B cell (primary cell): ENCODE results near the gene BRAF. TPM values are rescaled to one million over a fixed set of nuclear protein-coding genes. Genes with fewer than 3 reads are reported as not detected.

ENCODE experiments used
- ATAC-seq: fragments of 200-7000 bp; cut with Tn5 transposase; one replicate; pipeline ENCODE4 v1.10.0; 2021; ENCODE audit warnings: low read depth, mild to moderate bottlenecking, moderate number of reproducible peaks, moderate library complexity
- CTCF ChIA-PET: fragments of 350-600 bp; sonication (Branson Sonifier 250); formaldehyde crosslinking; loops from one replicate; lab custom pipeline; 2021; ENCODE audit warnings: antibody characterized with exemption, inconsistent platforms; lab: Charles Lee
- POLR2A ChIA-PET: fragments of 350-600 bp; sonication (Branson Sonifier 250); formaldehyde crosslinking; loops from one replicate; lab custom pipeline; 2021; ENCODE audit warnings: antibody characterized with exemption; lab: Charles Lee
- DNase-seq: peaks from one replicate; pipeline ENCODE4 v3.0.0; 2013
- H2AFZ ChIP-seq: 2 replicates; pipeline ENCODE4 v1.6.1; 2012; ENCODE audit warnings: mild to moderate bottlenecking, low read depth, low read length; ENCODE audit not compliant: insufficient read depth, poor library complexity, severe bottlenecking
- H3K27ac ChIP-seq, 2 donors: 1 replicate in 1 of 2; 2 replicates in 1 of 2; pipeline ENCODE4 v1.5.1; 2012 to 2013; ENCODE audit warnings: low read length in 2 of 2, mild to moderate bottlenecking in 2 of 2, moderate library complexity in 1 of 2
- H3K27me3 ChIP-seq, 4 experiments: fragments of 200-600 bp in 1 of 4; sonication (generic) in 1 of 4; replicated peaks in 1 of 4; 1 replicate in 2 of 4; 2 replicates in 2 of 4; pipeline versions ENCODE4 v1.6.1 to v1.7.0; 2013 to 2016; ENCODE audit warnings: low read length in 3 of 4, mild to moderate bottlenecking in 2 of 4, mixed read lengths in 1 of 4, moderate library complexity in 1 of 4; ENCODE audit not compliant: insufficient read depth in 4 of 4, control insufficient read depth in 3 of 4; ENCODE audit errors: control extremely low read depth in 1 of 4
- H3K36me3 ChIP-seq, 2 experiments: replicated peaks in 1 of 2; 1 replicate in 1 of 2; 2 replicates in 1 of 2; pipeline versions ENCODE4 v1.6.1 to v1.7.1; 2013; ENCODE audit warnings: low read length in 1 of 2; ENCODE audit not compliant: insufficient read depth in 2 of 2, control insufficient read depth in 1 of 2; ENCODE audit errors: control extremely low read depth in 1 of 2, extremely low read depth in 1 of 2
- H3K4me1 ChIP-seq, 2 donors: fragments of 200-600 bp in 1 of 2; sonication (generic) in 1 of 2; 1 replicate in 1 of 2; 2 replicates in 1 of 2; pipeline versions ENCODE4 v1.5.1 to v1.6.1; 2013 to 2017; ENCODE audit warnings: low read length in 2 of 2; ENCODE audit not compliant: control insufficient read depth in 2 of 2, insufficient read depth in 2 of 2
- H3K4me2 ChIP-seq: replicated peaks from 2 replicates; pipeline ENCODE3; 2012; ENCODE audit warnings: mild to moderate bottlenecking, low read depth, low read length; ENCODE audit not compliant: poor library complexity, severe bottlenecking
- H3K4me3 ChIP-seq, 5 experiments: fragments of 200-600 bp in 1 of 5; sonication (generic) in 1 of 5; 1 replicate in 3 of 5; 2 replicates in 2 of 5; pipeline versions ENCODE4 v1.5.1 to v1.7.0; 2011 to 2016; ENCODE audit warnings: low read length in 4 of 5, mild to moderate bottlenecking in 4 of 5, low read depth in 2 of 5, control low read depth in 1 of 5, moderate library complexity in 1 of 5; ENCODE audit not compliant: insufficient read depth in 1 of 5; ENCODE audit errors: control extremely low read depth in 1 of 5, extremely low read depth in 1 of 5
- H3K79me2 ChIP-seq: fragments of 200-600 bp; sonication (generic); one replicate; pipeline ENCODE4 v1.6.0; 2016; ENCODE audit warnings: low read length; ENCODE audit not compliant: control insufficient read depth, insufficient read depth
- H3K9ac ChIP-seq: fragments of 200-600 bp; sonication (generic); 2 replicates; pipeline ENCODE4 v1.6.1; 2017; ENCODE audit warnings: mild to moderate bottlenecking, low read length, moderate library complexity
- H3K9me3 ChIP-seq, 3 donors: one replicate each; pipeline versions ENCODE4 v1.6.1 to v1.7.1; 2013; ENCODE audit warnings: low read length in 2 of 3; ENCODE audit not compliant: control insufficient read depth in 2 of 3, insufficient read depth in 1 of 3; ENCODE audit errors: control extremely low read depth in 1 of 3
- H4K20me1 ChIP-seq: 2 replicates; pipeline ENCODE4 v1.6.0; 2012; ENCODE audit warnings: mild to moderate bottlenecking, low read length; ENCODE audit not compliant: insufficient read depth, control insufficient read depth, poor library complexity, severe bottlenecking
- H3K27ac Mint-ChIP-seq: one replicate; pipeline ENCODE4 v1.8.0; 2021; ENCODE audit warnings: mixed read lengths
- H3K27me3 Mint-ChIP-seq: one replicate; pipeline ENCODE4 v1.8.0; 2021; ENCODE audit warnings: mixed read lengths
- H3K4me1 Mint-ChIP-seq: one replicate; pipeline ENCODE4 v1.8.0; 2021; ENCODE audit warnings: mixed read lengths
- H3K4me3 Mint-ChIP-seq: one replicate; pipeline ENCODE4 v1.8.0; 2021; ENCODE audit warnings: mixed read lengths
- H3K9me3 Mint-ChIP-seq: one replicate; pipeline ENCODE4 v1.8.0; 2022; ENCODE audit warnings: mixed read lengths; ENCODE audit not compliant: insufficient read depth
- CTCF ChIP-seq: fragments of 200-600 bp; IDR thresholded peaks from one replicate; pipeline ENCODE4 v1.8.0; 2022; ENCODE audit warnings: antibody characterized with exemption, mild to moderate bottlenecking
- EZH2 ChIP-seq: IDR thresholded peaks from 2 replicates; pipeline ENCODE4 v1.6.1; 2012; ENCODE audit warnings: borderline replicate concordance, low read depth, mild to moderate bottlenecking, moderate library complexity, low read length; ENCODE audit not compliant: insufficient read depth, poor library complexity, severe bottlenecking
- WGBS: methylation state at CpG from one replicate; pipeline ENCODE4 v1.1.5; 2013; ENCODE audit warnings: missing lambda C conversion rate; ENCODE audit not compliant: insufficient coverage; 5-methylcytosine and 5-hydroxymethylcytosine counted together
- intact Hi-C: fragments of 100-400 bp; cut with micrococcal nuclease; formaldehyde crosslinking; loops from one replicate; pipeline ENCODE4 v1.10.0; 2022
- polyA plus RNA-seq: library from polyadenylated mRNA; depleted of rRNA; stranded (reverse); fragments of >200 nt; gene quantifications from 2 replicates; pipeline ENCODE4 v1.2.3, GENCODE V29; 2012
- total RNA-seq, 2 donors: library from RNA; stranded (reverse); fragments of 120-200 nt in 1 of 2; gene quantifications; 1 replicate in 1 of 2; 2 replicates in 1 of 2; pipeline versions ENCODE4 v1.2.3 to v1.2.4, GENCODE V29; 2013 to 2022

The BRAF gene
- total and polyA plus RNA-seq, 2 donors (not counting 1 experiment from before 2014, with no cell fraction given): 13.5 to 90.9 TPM

- Histone ChIP-seq H3K9ac (no peak overlapping the region), H3K4me1 (peaks cover 0 to 3% of the 10 kb centered on the region in 2 donors), H3K9me3 (no peaks in the 10 kb centered on the region), H2AFZ (no peak overlapping the region), H3K4me2 (no peak overlapping the region), H3K36me3 (peaks cover 0 to 4% of the 10 kb centered on the region in 2 experiments), H3K79me2 (no peaks in the 10 kb centered on the region), H3K27ac (no peak overlapping the region), H3K4me3 (no peak overlapping the region), H4K20me1 (no peaks in the 10 kb centered on the region), H3K27me3 (no peaks in the 10 kb centered on the region)
- TF ChIP-seq CTCF: no peak
- TF ChIP-seq EZH2: no peak
- no peak overlapping the region for H3K4me3 Mint-ChIP-seq
- peaks cover 8% of the 10 kb centered on the region for H3K4me1 Mint-ChIP-seq
- intact Hi-C loops: no loop called here
- WGBS: 100% methylated on average over 1 of the region's 3 CpGs
- ATAC-seq (no peak), DNase-seq (no peak)
- H3K9me3 Mint-ChIP-seq: no peaks in the 10 kb centered on the region
- no peak overlapping the region for H3K27ac Mint-ChIP-seq
- CTCF ChIA-PET: no interaction called here
- H3K27me3 Mint-ChIP-seq: no peaks in the 10 kb centered on the region
- POLR2A ChIA-PET: no interaction called here
Measured at GRCh38 chr7:140723574-140723973, 201.2 kb downstream of the BRAF start.

- no peaks in the 10 kb centered on the region for H3K27me3 Mint-ChIP-seq
- Histone ChIP-seq H3K4me1 (peaks cover 0 to 3% of the 10 kb centered on the region in 2 donors), H3K9ac (no peak overlapping the region), H2AFZ (no peak overlapping the region), H3K36me3 (peaks cover 0 to 4% of the 10 kb centered on the region in 2 experiments), H3K27ac (no peak overlapping the region), H4K20me1 (no peaks in the 10 kb centered on the region), H3K4me3 (no peak overlapping the region), H3K4me2 (no peak overlapping the region), H3K79me2 (no peaks in the 10 kb centered on the region), H3K27me3 (no peaks in the 10 kb centered on the region), H3K9me3 (no peaks in the 10 kb centered on the region)
- no peak overlapping the region for H3K27ac Mint-ChIP-seq
- H3K4me1 Mint-ChIP-seq: peaks cover 8% of the 10 kb centered on the region
- TF ChIP-seq CTCF: no peak
- no peaks in the 10 kb centered on the region for H3K9me3 Mint-ChIP-seq
- ChIA-PET POLR2A (no interaction called here), CTCF (interaction anchor here (1.1 kb wide), 1 partner anchor 289 kb away, joined by 4 read pairs; no protein-coding TSS in a partner anchor)
- ATAC-seq (no peak), DNase-seq (no peak)
- intact Hi-C loops: no loop called here
- no peak overlapping the region for H3K4me3 Mint-ChIP-seq
- 82% methylated on average over 2 of the region's 6 CpGs for WGBS
Measured at GRCh38 chr7:140723006-140723405, 201.7 kb downstream of the BRAF start.
